T-helper 2 cell (primary cell): ENCODE results near the gene PADI1.

Experiments
- DNase-seq, 5 experiments: peaks; one replicate each; pipeline versions ENCODE4 v3.0.0 to v3.0.0-alpha.2; 2012 to 2022

Gene PADI1

GRCh38 chr1:17244821-17245740 lies 40.2 kb downstream of the PADI1 start:
- no peak for DNase-seq

GRCh38 chr1:17245816-17246325 lies 40.9 kb downstream of the PADI1 start:
- no peak for DNase-seq

DNA sequence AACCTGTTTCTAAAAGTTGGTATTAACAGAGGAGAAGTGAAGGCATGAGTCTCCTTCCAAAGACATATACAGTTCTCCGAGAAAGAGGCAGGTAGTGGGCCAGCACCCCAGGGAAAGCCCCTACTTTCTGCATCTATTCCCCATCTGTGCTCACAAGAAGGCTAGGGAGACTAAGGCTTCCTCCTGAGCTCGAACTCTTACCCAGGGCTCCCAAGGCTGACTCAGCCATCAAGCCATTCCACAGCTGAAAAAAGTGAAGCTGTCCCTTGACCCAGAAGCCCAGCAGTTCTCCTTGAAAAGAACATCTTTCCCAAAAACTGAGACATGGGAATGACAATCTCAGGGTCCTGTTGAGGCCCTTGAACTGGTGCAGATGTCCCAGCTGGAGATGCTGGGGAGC lies 42.0 kb downstream of the PADI1 start:
- DNase-seq = no peak

GRCh38 chr1:17248781-17249180 lies 43.9 kb downstream of the PADI1 start, which contains the start of gene PADI3:
PADI3 (plus strand) TSS chr1:17249098; CDS start chr1:17249138, 40 bp downstream.
- no peak for DNase-seq

GRCh38 chr1:17250601-17251000 lies 45.7 kb downstream of the PADI1 start:
- no peak for DNase-seq

DNA sequence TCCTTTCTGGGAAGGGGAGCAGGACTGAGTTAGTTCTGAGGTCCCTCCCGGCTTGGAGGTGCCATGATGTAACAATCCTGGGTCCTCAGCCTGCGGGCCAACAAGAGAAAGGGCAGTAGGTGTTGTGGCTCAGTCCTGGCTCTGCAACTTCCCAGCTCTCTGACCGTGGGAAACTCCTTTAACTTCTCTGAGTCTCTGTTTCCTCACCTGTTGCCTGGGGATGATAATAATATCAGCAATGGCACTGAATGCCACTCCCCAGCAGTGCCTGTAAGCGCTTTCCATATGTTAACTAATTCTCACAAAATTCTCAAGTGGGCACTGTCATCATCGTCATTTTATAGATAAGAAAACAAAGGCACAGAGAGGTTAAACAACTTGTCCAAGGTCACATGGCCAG lies 46.3 kb downstream of the PADI1 start:
- DNase-seq = no peak

GRCh38 chr1:17251701-17252376 lies 46.9 kb downstream of the PADI1 start:
- no peak for DNase-seq

GRCh38 chr1:17255336-17255735 lies 50.4 kb downstream of the PADI1 start:
- no peak for DNase-seq

DNA sequence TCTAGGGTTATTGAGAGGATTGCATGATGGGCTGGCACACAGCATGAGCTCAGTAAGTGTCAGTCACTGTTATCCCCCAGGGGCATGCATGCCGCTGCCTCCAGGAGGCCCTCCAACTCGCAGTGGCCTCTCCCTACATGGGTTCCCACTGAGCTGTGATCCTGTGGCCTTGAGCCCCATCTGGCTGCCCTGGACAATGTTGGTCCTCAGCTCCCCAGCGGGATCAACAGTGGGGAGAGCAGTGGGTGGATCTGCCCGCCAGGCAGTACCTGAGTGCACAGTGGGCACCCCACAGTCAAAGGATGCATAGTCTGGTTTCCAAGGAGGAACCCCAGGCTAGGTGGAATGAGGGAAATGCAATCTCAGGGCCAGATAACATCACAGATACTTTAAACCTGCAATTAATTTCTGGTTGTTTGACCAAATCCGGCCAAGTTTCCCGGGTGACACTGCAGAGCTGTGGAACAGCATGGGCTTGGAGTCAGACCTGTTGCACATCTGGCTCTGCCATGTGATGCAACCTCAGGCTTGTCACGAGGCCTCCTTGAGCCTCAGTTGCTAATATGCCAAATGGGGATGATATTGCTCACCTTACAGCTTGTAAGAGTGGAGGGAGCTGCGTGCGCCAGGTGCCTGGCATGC lies 53.3 kb downstream of the PADI1 start:
- DNase-seq = no peak

GRCh38 chr1:17258758-17259130 lies 53.8 kb downstream of the PADI1 start:
- no peak for DNase-seq

DNA sequence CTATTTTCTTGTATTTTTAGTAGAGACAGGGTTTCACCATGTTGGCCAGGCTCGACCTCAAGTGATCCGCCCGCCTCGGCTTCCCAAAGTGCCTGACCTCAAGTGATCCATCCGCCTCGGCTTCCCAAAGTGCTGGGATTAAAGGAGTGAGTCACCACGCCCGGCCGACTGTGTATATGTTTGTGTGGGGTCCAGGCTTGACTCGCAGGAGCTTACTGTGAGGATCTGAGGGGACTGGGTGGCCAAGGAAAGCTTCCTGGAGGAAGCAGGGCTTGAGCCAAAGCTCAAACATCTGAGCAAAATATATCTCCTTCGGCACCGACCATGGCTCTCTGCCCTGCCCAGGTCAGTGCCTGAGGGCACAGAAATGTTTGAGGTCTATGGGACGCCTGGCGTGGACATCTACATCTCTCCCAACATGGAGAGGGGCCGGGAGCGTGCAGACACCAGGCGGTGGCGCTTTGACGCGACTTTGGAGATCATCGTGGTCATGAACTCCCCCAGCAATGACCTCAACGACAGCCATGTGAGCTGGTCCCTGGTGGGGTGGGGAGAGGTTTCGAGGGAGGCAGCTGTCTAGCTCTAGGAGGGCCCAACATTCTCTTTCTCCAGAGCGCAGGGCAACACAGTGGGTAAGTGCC lies 54.4 kb downstream of the PADI1 start:
- no peak for DNase-seq

- DNase-seq = no peak
Measured at GRCh38 chr1:17260264-17260663, 55.3 kb downstream of the PADI1 start.

GRCh38 chr1:17260738-17261137 lies 55.8 kb downstream of the PADI1 start:
- no peak for DNase-seq

GRCh38 chr1:17263936-17264335 lies 59.0 kb downstream of the PADI1 start:
- no peak for DNase-seq

GRCh38 chr1:17264470-17264869 lies 59.5 kb downstream of the PADI1 start:
- no peak for DNase-seq

DNA sequence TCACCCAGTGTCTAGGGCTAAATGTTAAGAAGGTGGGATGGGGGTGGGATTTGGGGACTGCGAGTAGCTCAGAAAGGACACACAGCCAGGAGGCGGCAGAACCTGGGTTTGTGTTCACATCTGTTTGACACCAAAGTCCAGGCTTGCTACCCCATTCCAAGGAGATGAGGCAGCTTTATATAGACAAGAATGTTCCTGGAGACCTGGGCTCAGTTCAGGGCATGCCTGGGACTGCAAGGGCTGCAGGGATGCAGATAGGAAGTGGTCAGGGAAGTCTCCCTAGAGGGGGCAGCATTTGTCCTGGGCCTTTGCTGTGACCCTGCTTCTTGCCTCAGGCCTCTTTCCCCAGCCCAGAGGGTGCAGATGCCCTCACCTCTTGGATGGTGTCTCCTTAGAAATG lies 60.2 kb downstream of the PADI1 start:
- DNase-seq = no peak

- DNase-seq = no peak
Measured at GRCh38 chr1:17265950-17266349, 61.0 kb downstream of the PADI1 start.

- DNase-seq = no peak
Measured at GRCh38 chr1:17270891-17271765, 66.2 kb downstream of the PADI1 start.

- no peak for DNase-seq
Measured at GRCh38 chr1:17272066-17272465, 67.1 kb downstream of the PADI1 start.

DNA sequence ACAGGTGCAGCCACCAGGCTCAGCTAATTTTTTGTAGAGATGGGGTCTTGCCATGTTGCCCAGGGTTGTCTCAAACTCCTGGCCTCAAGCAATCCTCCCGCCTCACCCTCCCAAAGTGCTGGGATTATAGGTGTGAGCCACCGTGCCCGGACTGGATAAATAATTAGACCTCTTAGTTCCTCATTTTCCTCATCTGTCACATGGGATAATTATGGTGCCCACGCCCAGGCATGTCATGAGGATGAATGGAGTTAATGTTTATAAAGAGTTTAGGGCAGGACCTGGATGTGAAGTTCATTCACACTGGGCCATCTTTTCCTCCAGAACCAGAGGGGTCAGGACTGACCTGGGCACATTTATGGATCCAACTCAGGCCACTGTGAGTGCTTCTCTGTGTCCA lies 67.7 kb downstream of the PADI1 start:
- no peak for DNase-seq

GRCh38 chr1:17273096-17273495 lies 68.2 kb downstream of the PADI1 start:
- no peak for DNase-seq
